Mesothelial cell of epicardium (in vitro differentiated cells): Measurements from ENCODE around the gene GRAMD1A. TPM values are rescaled to one million over a fixed set of nuclear protein-coding genes. Genes with fewer than 3 reads are reported as not detected.

ENCODE experiments used
- DNase-seq, 2 experiments: peaks; one replicate each; pipeline ENCODE4 v3.0.0; 2021; ENCODE audit warnings: low spot score in 2 of 2; ENCODE audit not compliant: unreplicated experiment in 2 of 2
- H3K27ac Mint-ChIP-seq: 2 replicates; pipeline ENCODE4 v1.8.0; 2021; ENCODE audit warnings: mixed read lengths
- H3K27me3 Mint-ChIP-seq: 2 replicates; pipeline ENCODE4 v1.8.0; 2021; ENCODE audit warnings: low read depth, mixed read lengths
- H3K36me3 Mint-ChIP-seq: 2 replicates; pipeline ENCODE4 v1.8.0; 2021; ENCODE audit warnings: mixed read lengths
- H3K4me1 Mint-ChIP-seq: 2 replicates; pipeline ENCODE4 v1.8.0; 2021; ENCODE audit warnings: mixed read lengths
- H3K4me3 Mint-ChIP-seq: 2 replicates; pipeline ENCODE4 v1.8.0; 2021; ENCODE audit warnings: mild to moderate bottlenecking, moderate library complexity, mixed read lengths
- H3K9me3 Mint-ChIP-seq: 2 replicates; pipeline ENCODE4 v1.8.0; 2021; ENCODE audit warnings: mixed read lengths
- total RNA-seq: library from RNA; stranded (reverse); gene quantifications from 3 replicates; pipeline ENCODE4 v1.2.1, GENCODE V29; 2021
- TF ChIP-seq, protein P1 (sequence below): fragments of 200-600 bp; sonication (generic); IDR thresholded peaks from one replicate; pipeline ENCODE4 v1.5.0; 2021; ENCODE audit warnings: antibody characterized with exemption; ENCODE audit not compliant: unreplicated experiment

Gene GRAMD1A
- total RNA-seq, 1 donor from 2014 or later: 129 TPM

DNA sequence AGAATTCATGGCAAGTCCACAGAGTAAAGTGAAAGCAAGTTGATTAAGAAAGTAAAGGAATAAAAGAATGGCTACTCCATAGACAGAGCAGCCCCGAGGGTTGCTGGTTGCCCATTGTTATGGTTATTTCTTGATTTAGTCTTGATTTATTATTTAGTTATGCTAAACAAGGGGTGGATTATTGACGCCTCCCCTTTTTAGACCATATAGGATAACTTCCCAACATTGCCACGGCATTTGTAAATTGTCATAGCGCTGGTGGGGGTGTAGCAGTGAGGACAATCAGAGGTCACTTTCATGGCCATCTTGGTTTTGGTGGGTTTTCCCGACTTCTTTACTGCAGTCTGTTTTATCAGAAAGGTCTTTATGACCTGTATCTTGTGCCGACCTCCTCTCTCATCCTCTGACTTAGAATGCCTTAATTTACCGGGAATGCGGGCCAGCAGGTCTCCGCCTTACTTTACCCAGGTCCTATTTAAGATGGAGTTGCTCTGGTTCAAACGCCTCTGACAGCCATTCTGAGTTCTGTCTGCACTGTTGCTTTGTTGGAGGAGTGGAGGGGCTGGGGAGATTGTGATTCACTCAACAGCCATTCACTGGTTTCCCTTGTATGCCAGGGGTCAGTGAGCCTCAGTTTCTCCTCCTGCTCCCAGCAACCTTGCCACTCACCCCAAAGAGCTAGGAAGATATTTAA lies 69.0 kb downstream of the GRAMD1A start:
- DNase-seq: no peak
- H3K27me3 Mint-ChIP-seq: peaks cover 3% of the 10 kb centered on the region
- no peaks in the 10 kb centered on the region for H3K9me3 Mint-ChIP-seq
- TF ChIP-seq, protein P1, sequence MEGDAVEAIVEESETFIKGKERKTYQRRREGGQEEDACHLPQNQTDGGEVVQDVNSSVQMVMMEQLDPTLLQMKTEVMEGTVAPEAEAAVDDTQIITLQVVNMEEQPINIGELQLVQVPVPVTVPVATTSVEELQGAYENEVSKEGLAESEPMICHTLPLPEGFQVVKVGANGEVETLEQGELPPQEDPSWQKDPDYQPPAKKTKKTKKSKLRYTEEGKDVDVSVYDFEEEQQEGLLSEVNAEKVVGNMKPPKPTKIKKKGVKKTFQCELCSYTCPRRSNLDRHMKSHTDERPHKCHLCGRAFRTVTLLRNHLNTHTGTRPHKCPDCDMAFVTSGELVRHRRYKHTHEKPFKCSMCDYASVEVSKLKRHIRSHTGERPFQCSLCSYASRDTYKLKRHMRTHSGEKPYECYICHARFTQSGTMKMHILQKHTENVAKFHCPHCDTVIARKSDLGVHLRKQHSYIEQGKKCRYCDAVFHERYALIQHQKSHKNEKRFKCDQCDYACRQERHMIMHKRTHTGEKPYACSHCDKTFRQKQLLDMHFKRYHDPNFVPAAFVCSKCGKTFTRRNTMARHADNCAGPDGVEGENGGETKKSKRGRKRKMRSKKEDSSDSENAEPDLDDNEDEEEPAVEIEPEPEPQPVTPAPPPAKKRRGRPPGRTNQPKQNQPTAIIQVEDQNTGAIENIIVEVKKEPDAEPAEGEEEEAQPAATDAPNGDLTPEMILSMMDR: no peak
- H3K4me3 Mint-ChIP-seq: peak overlapping the region; percentile 28
- H3K27ac Mint-ChIP-seq: peak overlapping the region; percentile 87
- H3K36me3 Mint-ChIP-seq: no peaks in the 10 kb centered on the region
- H3K4me1 Mint-ChIP-seq: peaks cover 20% of the 10 kb centered on the region

DNA sequence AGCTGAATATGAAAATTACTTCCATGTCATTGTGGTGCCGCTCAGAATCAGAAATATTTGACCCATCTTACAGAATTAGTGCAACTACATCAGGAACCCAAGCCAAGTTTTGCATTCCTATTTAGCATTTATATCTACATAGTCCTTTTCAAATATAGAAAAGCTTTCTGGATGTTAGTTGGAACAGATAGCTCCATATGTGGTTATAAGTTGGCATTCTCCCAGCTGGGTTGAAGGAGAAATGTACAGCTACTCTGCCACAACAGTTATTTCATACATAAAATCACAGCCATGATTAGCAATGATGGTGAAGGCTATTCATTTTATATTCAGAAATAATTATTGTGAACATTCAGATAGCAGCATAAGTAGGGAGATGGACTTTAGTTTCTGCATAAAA lies 69.6 kb downstream of the GRAMD1A start:
- no peak for DNase-seq
- no peaks in the 10 kb centered on the region for H3K9me3 Mint-ChIP-seq
- TF ChIP-seq, protein P1: no peak
- H3K27me3 Mint-ChIP-seq: no peaks in the 10 kb centered on the region
- H3K4me1 Mint-ChIP-seq: peaks cover 20% of the 10 kb centered on the region
- no peaks in the 10 kb centered on the region for H3K36me3 Mint-ChIP-seq
- no peak overlapping the region for H3K27ac Mint-ChIP-seq
- no peak overlapping the region for H3K4me3 Mint-ChIP-seq

DNA sequence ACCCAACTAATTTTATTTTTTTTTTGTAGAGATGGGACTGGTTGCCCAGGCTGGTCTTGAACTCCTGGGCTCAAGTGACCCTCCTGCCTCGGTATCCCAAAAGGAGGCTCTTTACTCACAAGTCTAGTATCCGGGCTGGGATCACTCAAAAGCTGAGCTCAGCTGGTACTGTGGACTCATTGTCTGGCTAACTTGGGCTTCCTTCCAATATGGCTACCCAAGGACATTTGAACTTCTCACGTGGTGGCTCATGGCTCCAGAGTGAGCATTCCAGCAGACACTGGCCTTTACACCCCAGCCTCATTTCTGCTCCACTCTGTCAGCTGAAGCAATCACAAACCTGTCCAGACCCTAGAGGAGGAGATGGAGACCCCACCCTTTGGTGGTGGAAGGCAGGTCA lies 70.3 kb downstream of the GRAMD1A start:
- Mint-ChIP-seq H3K27me3 (peaks cover 2% of the 10 kb centered on the region), H3K27ac (no peak overlapping the region), H3K36me3 (no peaks in the 10 kb centered on the region), H3K4me1 (peaks cover 20% of the 10 kb centered on the region), H3K4me3 (no peak overlapping the region), H3K9me3 (no peaks in the 10 kb centered on the region)
- TF ChIP-seq, protein P1: no peak
- no peak for DNase-seq

DNA sequence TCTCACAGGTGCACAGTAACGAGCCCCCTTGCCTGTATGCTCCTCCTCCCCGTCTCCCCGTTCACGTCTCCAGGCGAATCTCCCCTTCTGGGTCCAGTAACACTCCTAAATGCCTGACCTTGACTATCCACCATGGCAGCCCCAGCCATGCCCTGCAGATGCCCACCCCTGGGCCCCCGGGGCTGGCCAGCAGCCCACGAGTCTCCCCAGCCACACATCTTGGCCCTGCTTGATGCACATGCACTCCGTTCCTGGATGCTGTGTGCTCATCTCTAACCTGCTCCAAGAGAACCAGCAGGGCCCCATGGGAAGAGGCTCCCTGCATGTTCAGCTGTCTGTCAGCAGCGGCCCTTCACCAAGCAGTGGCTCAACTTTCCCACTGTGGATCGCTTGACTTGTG lies 73.4 kb downstream of the GRAMD1A start:
- Mint-ChIP-seq H3K27ac (no peak overlapping the region), H3K9me3 (no peaks in the 10 kb centered on the region), H3K36me3 (no peaks in the 10 kb centered on the region), H3K27me3 (peaks cover 2% of the 10 kb centered on the region), H3K4me3 (no peak overlapping the region), H3K4me1 (peaks cover 9% of the 10 kb centered on the region)
- TF ChIP-seq, protein P1: no peak
- DNase-seq: no peak

DNA sequence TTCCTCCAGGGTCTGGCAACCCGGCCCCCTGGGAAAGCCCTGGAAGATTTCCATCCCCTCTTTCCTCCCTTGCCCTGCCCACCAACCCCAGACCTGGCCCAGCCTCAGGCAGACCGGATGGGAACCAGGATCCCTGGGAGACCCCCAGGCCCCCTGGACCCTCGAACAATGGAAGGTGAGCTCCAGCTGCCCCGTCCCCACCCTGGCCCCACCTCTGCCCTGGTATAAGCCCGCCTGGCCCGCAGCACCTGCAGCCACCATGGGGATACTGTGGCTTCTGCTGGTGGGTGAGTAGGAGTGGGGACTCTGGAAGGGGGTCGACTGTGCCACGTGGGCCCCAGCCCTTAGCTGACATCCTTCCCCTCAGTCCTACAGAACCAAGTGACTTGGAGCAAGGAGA lies 73.8 kb downstream of the GRAMD1A start:
- Mint-ChIP-seq H3K27ac (no peak overlapping the region), H3K27me3 (peaks cover 4% of the 10 kb centered on the region), H3K9me3 (no peaks in the 10 kb centered on the region), H3K36me3 (no peaks in the 10 kb centered on the region), H3K4me1 (peaks cover 5% of the 10 kb centered on the region), H3K4me3 (no peak overlapping the region)
- TF ChIP-seq, protein P1: no peak
- no peak for DNase-seq
